Mesenteric fat pad (tissue), 1 donor: ENCODE data around the gene UNK. TPM values are rescaled to one million over a fixed set of nuclear protein-coding genes. Genes with fewer than 3 reads are reported as not detected.
"Not testable (repeated sequence)": the region's sequence is repeated elsewhere in the genome, so short reads cannot be mapped to it uniquely, and the experiment has no call there.

Source experiments
- DNase-seq: peaks from one replicate; pipeline ENCODE4 v3.0.0-alpha.2; 2020; ENCODE audit warnings: low spot score
- microRNA-seq: library from miRNA; unstranded; fragments of <30 nt; microRNA quantifications from one replicate; pipeline ENCODE4 v1.2.0, GENCODE V29; 2020; ENCODE audit warnings: borderline number of aligned reads
- total RNA-seq: library from RNA; stranded (reverse); fragmentation: NEBNext Ultra II Directional; extraction: Animal tissue kit (Norgen Biotek cat#: 25700); gene quantifications from one replicate; pipeline ENCODE4 v1.2.1, GENCODE V29; 2021
- donor health status: DM: yes; HTN: yes; CAD: no.

UNK gene
- total RNA-seq, 1 donor from 2014 or later, result 24.6 TPM

GRCh38 chr17:75869282-75870141 lies 84.9 kb downstream of the UNK start:
- DNase-seq, result no peak

DNA sequence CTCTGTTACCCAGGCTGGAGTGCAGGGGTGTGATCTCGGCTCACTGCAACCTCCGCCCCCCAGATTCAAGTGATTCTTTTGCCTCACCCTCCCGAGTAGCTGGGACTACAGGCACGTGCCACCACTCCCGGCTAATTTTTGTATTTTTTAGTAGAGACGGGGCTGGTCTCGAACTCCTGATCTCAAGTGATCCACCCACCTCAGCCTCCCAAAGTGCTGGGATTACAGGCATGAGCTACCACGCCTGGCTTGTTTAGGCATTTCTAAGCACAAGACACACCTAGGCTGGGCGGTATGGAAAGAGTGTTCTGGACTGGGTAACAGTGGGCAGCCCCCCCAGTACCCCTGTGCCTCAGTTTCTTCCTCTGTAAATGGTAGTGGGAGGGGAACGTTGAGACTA lies 85.6 kb downstream of the UNK start:
- DNase-seq, result not testable (repeated sequence)

DNA sequence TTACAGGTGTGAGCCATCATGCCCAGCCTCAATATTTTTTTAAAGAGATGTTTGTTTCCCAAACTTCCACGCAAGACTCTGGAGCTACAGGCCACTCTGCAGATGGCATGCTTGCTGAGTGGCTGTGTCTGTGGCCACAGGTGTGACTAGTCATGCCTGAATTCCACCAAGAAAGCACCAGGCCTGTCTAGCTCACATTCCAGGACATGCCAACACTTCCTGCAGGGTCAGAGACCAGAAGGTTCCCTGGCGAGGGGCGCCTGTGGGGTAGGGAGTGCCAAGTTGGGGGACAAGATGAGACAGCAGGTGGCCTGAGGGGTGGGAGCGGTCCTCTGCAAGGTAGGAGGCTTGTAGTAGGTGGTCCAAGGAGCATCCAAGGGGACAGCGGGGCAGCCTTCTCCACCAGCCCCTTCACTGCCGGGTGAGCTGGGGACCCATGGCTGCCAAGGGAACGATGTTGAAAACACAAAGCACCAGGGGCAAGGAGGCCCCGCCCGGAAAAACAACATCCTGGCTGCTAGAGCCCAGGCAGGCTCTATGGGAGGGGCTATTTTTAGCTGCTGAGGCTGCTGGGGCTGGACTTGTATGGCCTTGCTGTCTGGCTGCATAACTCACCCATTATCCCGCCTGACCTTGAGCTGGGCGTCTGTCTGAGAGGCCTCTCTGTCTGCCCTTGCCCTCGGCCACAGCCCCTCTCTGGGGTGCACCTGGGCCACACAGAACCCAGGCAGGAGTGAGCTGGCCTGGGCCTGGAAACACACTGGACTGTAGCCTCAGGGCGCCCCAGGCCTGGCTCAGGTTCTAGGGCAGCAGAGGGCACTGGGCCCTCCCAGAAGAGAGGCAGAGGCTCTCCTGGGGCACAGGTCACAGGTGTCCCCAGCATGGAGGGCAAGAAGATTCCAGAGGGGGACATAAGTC lies 88.1 kb downstream of the UNK start:
- DNase-seq, result no peak

GRCh38 chr17:75873587-75874322 lies 89.1 kb downstream of the UNK start:
- no peak for DNase-seq

DNA sequence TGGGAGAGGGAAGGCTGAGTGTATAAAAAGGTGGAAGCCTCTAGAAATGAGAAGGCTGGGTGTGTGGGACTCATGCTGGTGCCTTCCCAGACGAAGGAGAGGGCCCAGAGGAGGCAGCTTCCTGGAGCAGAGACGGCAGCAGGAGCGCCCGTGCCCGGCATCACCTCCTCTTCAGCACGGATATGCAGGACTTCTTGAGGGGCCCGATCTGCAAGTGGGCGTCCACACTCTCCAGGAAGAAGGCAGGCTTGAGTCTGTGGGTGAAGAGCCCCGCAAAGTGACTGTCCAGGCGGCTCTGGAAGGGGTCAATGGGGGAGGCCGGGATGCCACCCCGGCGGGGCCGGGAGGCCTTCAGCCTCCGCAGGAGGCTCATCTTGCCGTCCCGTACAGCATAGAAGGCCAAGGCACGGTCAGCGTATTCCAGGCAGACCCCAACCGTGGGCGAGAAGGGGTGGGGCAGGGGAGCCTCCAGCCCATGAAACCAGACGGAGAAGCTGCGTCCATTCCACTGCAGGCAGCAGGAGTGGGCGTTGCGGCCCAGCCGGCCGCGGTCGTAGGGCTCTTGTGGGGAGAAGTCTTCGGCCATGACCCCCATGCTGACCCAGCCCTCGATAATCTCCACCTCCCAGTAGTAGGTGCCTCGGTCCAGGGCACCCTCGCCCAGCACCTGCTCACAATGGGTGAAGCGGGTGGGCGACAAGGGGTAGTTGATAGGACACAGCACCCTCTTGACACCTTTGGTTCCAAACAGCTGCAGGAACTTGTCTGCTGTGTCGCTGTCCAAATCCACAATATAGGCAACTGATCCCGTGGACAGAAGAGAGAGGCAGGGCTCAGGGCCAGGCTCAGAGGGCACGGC lies 89.9 kb downstream of the UNK start:
- no peak for DNase-seq

Small RNA genes within 50 kb of the gene (microRNA-seq; reads per million reads assigned to microRNA genes)
- gene MIR4738, result not detected

Other genes starting within 250 kb of the UNK start
- 110 TPM for gene MYO15B, start 197.0 kb upstream of the UNK start, total RNA-seq
- 0.42 TPM for gene SMIM5, start 151.4 kb upstream of the UNK start, total RNA-seq
- 12.7 TPM for gene RECQL5, start 117.7 kb upstream of the UNK start, total RNA-seq
- 86.0 TPM for gene SAP30BP, start 117.5 kb upstream of the UNK start, total RNA-seq
- 13.9 TPM for gene ITGB4, start 63.3 kb upstream of the UNK start, total RNA-seq
- gene GALK1, start 19.6 kb upstream of the UNK start, total RNA-seq, result 26.4 TPM
- gene UNC13D, start 59.6 kb downstream of the UNK start, total RNA-seq, result 12.8 TPM
- 125 TPM for gene WBP2, start 70.5 kb downstream of the UNK start, total RNA-seq
- 35.7 TPM for gene TRIM47, start 93.8 kb downstream of the UNK start, total RNA-seq
- 20.9 TPM for gene TRIM65, start 112.1 kb downstream of the UNK start, total RNA-seq
- gene MRPL38, start 120.1 kb downstream of the UNK start, total RNA-seq, result 70.8 TPM
- 5.5 TPM for gene FBF1, start 156.2 kb downstream of the UNK start, total RNA-seq
- 148 TPM for gene ACOX1, start 194.4 kb downstream of the UNK start, total RNA-seq
- 17.7 TPM for gene TEN1, start 194.4 kb downstream of the UNK start, total RNA-seq
- gene CDK3, start 216.0 kb downstream of the UNK start, total RNA-seq, result 4.3 TPM
- gene EVPL, start 242.5 kb downstream of the UNK start, total RNA-seq, result 0.16 TPM